Neural progenitor cell (in vitro differentiated cells): ENCODE data around the gene CXCR5. TPM values are rescaled to one million over a fixed set of nuclear protein-coding genes. Genes with fewer than 3 reads are reported as not detected.

Experiments used
- DNase-seq: peaks from one replicate; pipeline ENCODE4 v3.0.0-alpha.2; 2016; ENCODE audit warnings: low spot score
- H2AFZ ChIP-seq: fragments of 200-600 bp; sonication (generic); replicated peaks from 2 replicates; pipeline ENCODE4 v1.6.1; 2016; ENCODE audit warnings: antibody characterized with exemption
- H3F3A ChIP-seq: fragments of 200-600 bp; sonication (generic); 2 replicates; pipeline ENCODE4 v1.6.1; 2016; ENCODE audit warnings: antibody characterized with exemption, low read depth
- H3K27ac ChIP-seq: fragments of 200-600 bp; sonication (generic); 2 replicates; pipeline ENCODE4 v1.5.1; 2016; ENCODE audit warnings: mild to moderate bottlenecking
- H3K27me3 ChIP-seq: fragments of 200-600 bp; sonication (generic); 2 replicates; pipeline ENCODE4 v1.6.1; 2016; ENCODE audit warnings: mild to moderate bottlenecking, moderate library complexity
- H3K36me3 ChIP-seq: fragments of 200-600 bp; sonication (generic); 2 replicates; pipeline ENCODE4 v1.5.1; 2016
- H3K4me1 ChIP-seq: fragments of 200-600 bp; sonication (generic); 2 replicates; pipeline ENCODE4 v1.6.1; 2016; ENCODE audit warnings: mixed run types
- H3K4me2 ChIP-seq: fragments of 200-600 bp; sonication (generic); 2 replicates; pipeline ENCODE4 v1.6.1; 2016
- H3K4me3 ChIP-seq: fragments of 200-600 bp; sonication (generic); 2 replicates; pipeline ENCODE4 v1.5.1; 2016
- H3K79me2 ChIP-seq: fragments of 200-600 bp; sonication (generic); 2 replicates; pipeline ENCODE4 v1.6.1; 2016; ENCODE audit warnings: low read depth
- H3K9ac ChIP-seq: fragments of 200-600 bp; sonication (generic); 2 replicates; pipeline ENCODE4 v1.6.1; 2016
- H3K9me3 ChIP-seq: fragments of 200-600 bp; sonication (generic); 2 replicates; pipeline ENCODE4 v1.5.1; 2016; ENCODE audit warnings: low read depth
- H4K20me1 ChIP-seq: fragments of 200-600 bp; sonication (generic); 2 replicates; pipeline ENCODE4 v1.6.1; 2016; ENCODE audit warnings: low read depth
- H3K27ac Mint-ChIP-seq: 3 replicates; pipeline ENCODE4 v1.8.0; 2021; ENCODE audit warnings: mixed read lengths
- H3K27me3 Mint-ChIP-seq: 2 replicates; pipeline ENCODE4 v1.8.0; 2022; ENCODE audit warnings: low read depth, mild to moderate bottlenecking, inconsistent platforms, moderate library complexity, mixed read lengths; ENCODE audit not compliant: insufficient read depth
- H3K36me3 Mint-ChIP-seq: 3 replicates; pipeline ENCODE4 v1.8.0; 2021; ENCODE audit warnings: mixed read lengths
- H3K4me1 Mint-ChIP-seq: 3 replicates; pipeline ENCODE4 v1.8.0; 2021; ENCODE audit warnings: mixed read lengths
- H3K4me3 Mint-ChIP-seq: 3 replicates; pipeline ENCODE4 v1.8.0; 2021; ENCODE audit warnings: mild to moderate bottlenecking, moderate library complexity, mixed read lengths
- H3K9me3 Mint-ChIP-seq: 3 replicates; pipeline ENCODE4 v1.8.0; 2020; ENCODE audit warnings: mixed read lengths
- CTCF ChIP-seq: fragments of 200-600 bp; sonication (generic); IDR thresholded peaks from 2 replicates; pipeline ENCODE4 v1.5.1; 2017; ENCODE audit warnings: antibody characterized with exemption, mild to moderate bottlenecking
- EZH2 ChIP-seq: fragments of 200-600 bp; sonication (generic); IDR thresholded peaks from 2 replicates; pipeline ENCODE4 v1.6.1; 2017; ENCODE audit warnings: antibody characterized with exemption, mild to moderate bottlenecking, moderate library complexity
- EZH2phosphoT487 ChIP-seq: fragments of 200-600 bp; sonication (generic); IDR thresholded peaks from 2 replicates; pipeline ENCODE4 v1.6.1; 2017; ENCODE audit warnings: antibody characterized with exemption
- total RNA-seq: library from RNA; depleted of rRNA; stranded (reverse); fragments of >200 nt; gene quantifications from 2 replicates; pipeline ENCODE4 v1.2.3, GENCODE V29; 2015; ENCODE audit warnings: low replicate concordance

The CXCR5 gene
- total RNA-seq, 1 donor from 2014 or later, result not detected

GRCh38 chr11:118876286-118876685 is 7.4 kb upstream of the CXCR5 start:
- no peak for DNase-seq
- TF ChIP-seq CTCF, result no peak
- TF ChIP-seq EZH2phosphoT487, result no peak
- TF ChIP-seq EZH2, result no peak
- Mint-ChIP-seq H3K4me1 (peaks cover 5% of the 10 kb centered on the region), H3K36me3 (no peaks in the 10 kb centered on the region), H3K4me3 (no peak overlapping the region), H3K27ac (no peak overlapping the region), H3K27me3 (no peaks in the 10 kb centered on the region), H3K9me3 (no peaks in the 10 kb centered on the region)
- Histone ChIP-seq H3K4me3 (no peak overlapping the region), H3K9ac (no peak overlapping the region), H2AFZ (no peak overlapping the region), H3K4me1 (no peaks in the 10 kb centered on the region), H3K36me3 (no peaks in the 10 kb centered on the region), H3K27ac (no peak overlapping the region), H3F3A (no peaks in the 10 kb centered on the region), H3K4me2 (no peak overlapping the region), H3K27me3 (no peaks in the 10 kb centered on the region), H4K20me1 (no peaks in the 10 kb centered on the region), H3K79me2 (no peaks in the 10 kb centered on the region), H3K9me3 (no peaks in the 10 kb centered on the region)

- Histone ChIP-seq H3K4me3 (no peak overlapping the region), H2AFZ (no peak overlapping the region), H3F3A (no peaks in the 10 kb centered on the region), H4K20me1 (no peaks in the 10 kb centered on the region), H3K9ac (no peak overlapping the region), H3K9me3 (no peaks in the 10 kb centered on the region), H3K36me3 (no peaks in the 10 kb centered on the region), H3K4me1 (no peaks in the 10 kb centered on the region), H3K27ac (no peak overlapping the region), H3K79me2 (no peaks in the 10 kb centered on the region), H3K27me3 (no peaks in the 10 kb centered on the region), H3K4me2 (no peak overlapping the region)
- no peaks in the 10 kb centered on the region for H3K36me3 Mint-ChIP-seq
- DNase-seq, result no peak
- no peaks in the 10 kb centered on the region for H3K9me3 Mint-ChIP-seq
- TF ChIP-seq EZH2 (no peak), CTCF (no peak), EZH2phosphoT487 (no peak)
- peaks cover 3% of the 10 kb centered on the region for H3K4me1 Mint-ChIP-seq
- no peak overlapping the region for H3K4me3 Mint-ChIP-seq
- H3K27ac Mint-ChIP-seq, result no peak overlapping the region
- no peaks in the 10 kb centered on the region for H3K27me3 Mint-ChIP-seq
These were observed 6.1 kb upstream of the CXCR5 start for GRCh38 chr11:118877487-118878162.

- no peaks in the 10 kb centered on the region for H3K36me3 Mint-ChIP-seq
- no peaks in the 10 kb centered on the region for H3K9me3 Mint-ChIP-seq
- H3K27ac Mint-ChIP-seq, result no peak overlapping the region
These were observed 5.5 kb upstream of the CXCR5 start for GRCh38 chr11:118878163-118878563.

More at GRCh38 chr11:118878163-118878563, 5.5 kb upstream of the CXCR5 start:
- H3K4me1 ChIP-seq, result no peaks in the 10 kb centered on the region
- no peaks in the 10 kb centered on the region for H3K9me3 ChIP-seq
- H4K20me1 ChIP-seq, result no peaks in the 10 kb centered on the region
- H3K79me2 ChIP-seq, result no peaks in the 10 kb centered on the region
- no peak overlapping the region for H3K4me3 Mint-ChIP-seq
- H3K27me3 ChIP-seq, result no peaks in the 10 kb centered on the region
- no peaks in the 10 kb centered on the region for H3K27me3 Mint-ChIP-seq
- H3F3A ChIP-seq, result no peaks in the 10 kb centered on the region
- no peak overlapping the region for H3K27ac ChIP-seq
- DNase-seq, result no peak
- H3K4me3 ChIP-seq, result no peak overlapping the region
- H3K4me1 Mint-ChIP-seq, result peaks cover under 1% of the 10 kb centered on the region
- H2AFZ ChIP-seq, result no peak overlapping the region
- TF ChIP-seq EZH2phosphoT487 (no peak), CTCF (no peak), EZH2 (no peak)
- no peak overlapping the region for H3K4me2 ChIP-seq
- no peak overlapping the region for H3K9ac ChIP-seq
- no peaks in the 10 kb centered on the region for H3K36me3 ChIP-seq
